Adrenal gland (tissue), 5 donors: ENCODE data around the gene GTF2F2.

ENCODE experiments used
- POLR2A ChIP-seq, 2 donors: fragments of 450-650 bp; IDR thresholded peaks; one replicate each; pipeline ENCODE4 v1.6.1; 2017; ENCODE audit warnings: antibody characterized with exemption in 2 of 2, mild to moderate bottlenecking in 2 of 2, moderate library complexity in 1 of 2
- TF ChIP-seq, protein P1 (sequence below), 6 experiments: fragments of 450-650 bp in 4 of 6; fragments of 200-600 bp in 2 of 6; sonication (generic) in 1 of 6; IDR thresholded peaks; 1 replicate in 5 of 6; 2 replicates in 1 of 6; pipeline versions ENCODE4 v1.5.1 to v1.8.0; 2016 to 2021; ENCODE audit warnings: antibody characterized with exemption in 6 of 6, mild to moderate bottlenecking in 2 of 6, moderate library complexity in 1 of 6
- donor health status: DM: no; HTN: no; CAD: no.

DNA sequence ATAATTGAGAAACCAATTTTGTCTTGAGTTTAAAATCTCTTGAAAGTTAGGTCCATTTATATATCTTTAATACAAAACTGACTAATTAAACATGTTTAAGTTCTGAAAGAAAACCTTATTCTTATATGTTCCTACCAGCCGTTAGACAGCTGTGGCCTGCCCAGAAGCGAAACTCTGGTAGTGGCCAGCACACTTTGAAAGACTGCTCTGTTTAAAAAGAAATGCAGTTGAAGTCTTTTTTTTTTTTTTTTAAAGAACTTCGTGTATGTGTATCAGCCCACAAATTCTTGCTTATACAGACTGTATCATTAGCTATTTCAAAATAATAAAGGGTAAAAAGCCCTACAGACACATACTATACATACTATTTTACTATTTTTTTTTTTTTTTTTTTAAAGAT lies 46.5 kb downstream of the GTF2F2 start:
- TF ChIP-seq, protein P1, sequence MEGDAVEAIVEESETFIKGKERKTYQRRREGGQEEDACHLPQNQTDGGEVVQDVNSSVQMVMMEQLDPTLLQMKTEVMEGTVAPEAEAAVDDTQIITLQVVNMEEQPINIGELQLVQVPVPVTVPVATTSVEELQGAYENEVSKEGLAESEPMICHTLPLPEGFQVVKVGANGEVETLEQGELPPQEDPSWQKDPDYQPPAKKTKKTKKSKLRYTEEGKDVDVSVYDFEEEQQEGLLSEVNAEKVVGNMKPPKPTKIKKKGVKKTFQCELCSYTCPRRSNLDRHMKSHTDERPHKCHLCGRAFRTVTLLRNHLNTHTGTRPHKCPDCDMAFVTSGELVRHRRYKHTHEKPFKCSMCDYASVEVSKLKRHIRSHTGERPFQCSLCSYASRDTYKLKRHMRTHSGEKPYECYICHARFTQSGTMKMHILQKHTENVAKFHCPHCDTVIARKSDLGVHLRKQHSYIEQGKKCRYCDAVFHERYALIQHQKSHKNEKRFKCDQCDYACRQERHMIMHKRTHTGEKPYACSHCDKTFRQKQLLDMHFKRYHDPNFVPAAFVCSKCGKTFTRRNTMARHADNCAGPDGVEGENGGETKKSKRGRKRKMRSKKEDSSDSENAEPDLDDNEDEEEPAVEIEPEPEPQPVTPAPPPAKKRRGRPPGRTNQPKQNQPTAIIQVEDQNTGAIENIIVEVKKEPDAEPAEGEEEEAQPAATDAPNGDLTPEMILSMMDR (IDR thresholded peaks at IDR 0.05) = no peak
- TF ChIP-seq POLR2A (IDR thresholded peaks at IDR 0.05) = no peak
